GM12873 (cell line): Measurements from ENCODE around the gene HS6ST3.

Source experiments
- TF ChIP-seq, protein P1 (sequence below): IDR thresholded peaks from 2 replicates; pipeline ENCODE4 v1.5.1; 2012; ENCODE audit warnings: low read depth, mild to moderate bottlenecking, moderate library complexity, low read length, control low read depth; ENCODE audit not compliant: insufficient read depth; ENCODE audit errors: missing control alignments

Gene HS6ST3

GRCh38 chr13:96342286-96342685, 252.4 kb downstream of the HS6ST3 start:
- TF ChIP-seq, protein P1, sequence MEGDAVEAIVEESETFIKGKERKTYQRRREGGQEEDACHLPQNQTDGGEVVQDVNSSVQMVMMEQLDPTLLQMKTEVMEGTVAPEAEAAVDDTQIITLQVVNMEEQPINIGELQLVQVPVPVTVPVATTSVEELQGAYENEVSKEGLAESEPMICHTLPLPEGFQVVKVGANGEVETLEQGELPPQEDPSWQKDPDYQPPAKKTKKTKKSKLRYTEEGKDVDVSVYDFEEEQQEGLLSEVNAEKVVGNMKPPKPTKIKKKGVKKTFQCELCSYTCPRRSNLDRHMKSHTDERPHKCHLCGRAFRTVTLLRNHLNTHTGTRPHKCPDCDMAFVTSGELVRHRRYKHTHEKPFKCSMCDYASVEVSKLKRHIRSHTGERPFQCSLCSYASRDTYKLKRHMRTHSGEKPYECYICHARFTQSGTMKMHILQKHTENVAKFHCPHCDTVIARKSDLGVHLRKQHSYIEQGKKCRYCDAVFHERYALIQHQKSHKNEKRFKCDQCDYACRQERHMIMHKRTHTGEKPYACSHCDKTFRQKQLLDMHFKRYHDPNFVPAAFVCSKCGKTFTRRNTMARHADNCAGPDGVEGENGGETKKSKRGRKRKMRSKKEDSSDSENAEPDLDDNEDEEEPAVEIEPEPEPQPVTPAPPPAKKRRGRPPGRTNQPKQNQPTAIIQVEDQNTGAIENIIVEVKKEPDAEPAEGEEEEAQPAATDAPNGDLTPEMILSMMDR, result no peak

GRCh38 chr13:96342852-96343465, 253.1 kb downstream of the HS6ST3 start:
- TF ChIP-seq, protein P1, result no peak

GRCh38 chr13:96346921-96347320, 257.0 kb downstream of the HS6ST3 start:
- TF ChIP-seq, protein P1, result no peak

DNA sequence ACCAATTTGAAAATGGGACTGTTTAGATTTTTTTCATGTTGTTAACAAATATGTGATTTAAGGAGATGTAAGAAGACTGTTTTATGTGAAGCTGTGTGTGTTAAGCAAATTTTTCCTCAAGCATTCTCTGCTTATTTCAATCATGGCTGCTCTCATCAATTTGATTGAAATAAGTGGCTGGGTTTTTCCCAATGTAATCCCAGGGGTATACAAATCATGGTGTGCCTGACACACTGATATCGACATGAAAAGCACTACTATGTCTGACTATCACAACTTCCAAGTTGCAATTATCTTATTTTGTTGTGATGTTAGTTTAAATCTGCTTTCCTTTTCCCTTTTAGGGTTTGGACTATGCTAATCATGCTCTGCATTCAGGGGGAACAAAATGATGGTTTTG, 283.7 kb downstream of the HS6ST3 start:
- TF ChIP-seq, protein P1, result no peak

- TF ChIP-seq, protein P1, result no peak
Measured at GRCh38 chr13:96377835-96378234, 287.9 kb downstream of the HS6ST3 start.

- TF ChIP-seq, protein P1, result no peak
Measured at GRCh38 chr13:96379967-96380366, 290.1 kb downstream of the HS6ST3 start.

GRCh38 chr13:96381681-96382080, 291.8 kb downstream of the HS6ST3 start:
- TF ChIP-seq, protein P1, result no peak
